Stimulated activated CD8-positive, alpha-beta memory T cell treated with anti-CD3 and anti-CD28 coated beads, Interleukin-7, amount 100 ng/mL, for 1 hour (primary cell): Measurements from ENCODE around the gene ALG3.
A peak's percentile ranks its signal among the peaks of the same experiment; 100 is the strongest.

Experiments
- DNase-seq, 2 donors: peaks; one replicate each; pipeline ENCODE4 v3.0.0-alpha.2; 2020; ENCODE audit warnings: low read depth in 2 of 2

The ALG3 gene

GRCh38 chr3:184259878-184260723 lies 11.3 kb upstream of the ALG3 start:
- no peak for DNase-seq

GRCh38 chr3:184259396-184259877 lies 10.7 kb upstream of the ALG3 start:
- no peak for DNase-seq

GRCh38 chr3:184258926-184259325 lies 10.2 kb upstream of the ALG3 start:
- DNase-seq, result no peak

GRCh38 chr3:184257083-184257915 lies 8.5 kb upstream of the ALG3 start:
- no peak for DNase-seq

GRCh38 chr3:184255291-184256039 lies 6.7 kb upstream of the ALG3 start:
- no peak for DNase-seq

- DNase-seq, result peak; percentile 67 to 81
Observed at GRCh38 chr3:184250167-184250828, 1.5 kb upstream of the ALG3 start.

GRCh38 chr3:184249412-184250166 lies 827 bp upstream of the ALG3 start, which contains the start of gene EEF1AKMT4:
Gene EEF1AKMT4, plus strand, starts transcription at chr3:184249672. Its CDS starts 23 bp downstream, at chr3:184249695.
- DNase-seq, result peak; percentile 89 to 92

GRCh38 chr3:184242297-184242685 lies 6.5 kb downstream of the ALG3 start:
- no peak for DNase-seq

GRCh38 chr3:184241447-184242296 lies 7.1 kb downstream of the ALG3 start:
- DNase-seq, result no peak

GRCh38 chr3:184241141-184241446 lies 7.7 kb downstream of the ALG3 start:
- DNase-seq, result no peak

GRCh38 chr3:184240384-184241140 lies 8.2 kb downstream of the ALG3 start:
- DNase-seq, result no peak

GRCh38 chr3:184239708-184240107 lies 9.1 kb downstream of the ALG3 start:
- no peak for DNase-seq

GRCh38 chr3:184239221-184239620 lies 9.5 kb downstream of the ALG3 start:
- DNase-seq, result no peak

- no peak for DNase-seq
Observed at GRCh38 chr3:184238246-184238818, 10.4 kb downstream of the ALG3 start.

GRCh38 chr3:184237807-184238206 lies 11.0 kb downstream of the ALG3 start:
- no peak for DNase-seq

- DNase-seq, result no peak
Observed at GRCh38 chr3:184237211-184237610, 11.6 kb downstream of the ALG3 start.

- no peak for DNase-seq
Observed at GRCh38 chr3:184236636-184237035, 12.1 kb downstream of the ALG3 start.

- no peak for DNase-seq
Observed at GRCh38 chr3:184236033-184236410, 12.7 kb downstream of the ALG3 start.
